GM12875 (cell line): Measurements from ENCODE around the gene CCN2.

Experiments used
- H3K4me3 ChIP-seq: one replicate; pipeline ENCODE4 v1.5.1; 2011; ENCODE audit warnings: low read depth, low read length, control low read depth
- TF ChIP-seq, protein P1 (sequence below): IDR thresholded peaks from 2 replicates; pipeline ENCODE4 v1.5.1; 2011; ENCODE audit warnings: low read depth, mild to moderate bottlenecking, control low read depth, inconsistent platforms, low read length, moderate library complexity, borderline replicate concordance; ENCODE audit not compliant: insufficient read depth

The CCN2 gene

DNA sequence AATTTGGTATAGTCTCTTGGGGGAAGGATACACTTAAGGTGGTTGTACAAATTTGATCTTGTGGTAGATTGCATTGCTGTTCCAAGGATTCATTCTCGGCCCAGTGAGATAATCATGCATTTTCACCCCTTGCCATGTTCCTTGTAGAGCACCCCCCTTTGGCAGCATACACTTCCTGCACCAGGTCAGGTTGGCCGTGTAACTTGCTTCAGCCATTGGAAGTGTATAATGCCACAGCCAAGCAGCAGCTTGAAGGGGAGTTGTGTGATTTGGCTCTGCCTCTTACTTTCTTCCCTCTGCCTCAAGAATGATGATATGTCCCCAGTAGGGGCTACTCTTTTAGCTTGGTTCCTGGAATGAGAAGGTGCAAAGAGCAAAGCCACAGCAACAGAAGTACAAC lies 21.9 kb downstream of the CCN2 start:
- H3K4me3 ChIP-seq, result no peak overlapping the region
- TF ChIP-seq, protein P1, sequence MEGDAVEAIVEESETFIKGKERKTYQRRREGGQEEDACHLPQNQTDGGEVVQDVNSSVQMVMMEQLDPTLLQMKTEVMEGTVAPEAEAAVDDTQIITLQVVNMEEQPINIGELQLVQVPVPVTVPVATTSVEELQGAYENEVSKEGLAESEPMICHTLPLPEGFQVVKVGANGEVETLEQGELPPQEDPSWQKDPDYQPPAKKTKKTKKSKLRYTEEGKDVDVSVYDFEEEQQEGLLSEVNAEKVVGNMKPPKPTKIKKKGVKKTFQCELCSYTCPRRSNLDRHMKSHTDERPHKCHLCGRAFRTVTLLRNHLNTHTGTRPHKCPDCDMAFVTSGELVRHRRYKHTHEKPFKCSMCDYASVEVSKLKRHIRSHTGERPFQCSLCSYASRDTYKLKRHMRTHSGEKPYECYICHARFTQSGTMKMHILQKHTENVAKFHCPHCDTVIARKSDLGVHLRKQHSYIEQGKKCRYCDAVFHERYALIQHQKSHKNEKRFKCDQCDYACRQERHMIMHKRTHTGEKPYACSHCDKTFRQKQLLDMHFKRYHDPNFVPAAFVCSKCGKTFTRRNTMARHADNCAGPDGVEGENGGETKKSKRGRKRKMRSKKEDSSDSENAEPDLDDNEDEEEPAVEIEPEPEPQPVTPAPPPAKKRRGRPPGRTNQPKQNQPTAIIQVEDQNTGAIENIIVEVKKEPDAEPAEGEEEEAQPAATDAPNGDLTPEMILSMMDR, result no peak

DNA sequence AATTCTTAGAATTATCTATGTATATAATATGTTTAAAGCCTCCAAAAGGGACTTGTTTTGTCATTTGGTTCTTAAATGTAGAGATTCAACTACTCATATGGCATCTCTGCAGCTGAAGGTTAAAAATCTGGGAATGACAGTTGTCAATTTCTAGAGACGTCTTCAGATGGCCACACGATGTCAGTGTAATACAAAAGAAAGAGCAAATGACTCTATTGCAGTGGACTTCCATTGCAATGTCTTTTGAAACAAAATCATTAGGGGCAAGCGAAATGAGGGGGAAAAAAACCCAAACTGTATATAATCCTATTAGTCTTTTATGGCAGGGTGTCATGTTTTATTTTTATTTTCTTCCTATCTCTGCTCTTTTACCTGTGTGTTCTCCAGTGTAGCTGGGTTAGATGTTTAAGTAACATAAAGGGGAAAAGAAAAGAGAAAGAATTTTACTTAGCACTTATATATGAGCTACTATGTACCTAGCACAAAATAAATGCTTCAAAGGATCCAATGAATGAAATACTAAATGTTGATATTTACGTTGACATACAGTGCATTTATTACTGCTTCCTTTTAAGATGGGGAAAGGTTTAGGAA lies 26.2 kb downstream of the CCN2 start:
- no peak overlapping the region for H3K4me3 ChIP-seq
- TF ChIP-seq, protein P1, result 0 out of 2 replicates have a peak, but pooled peaks have one; percentile 6

DNA sequence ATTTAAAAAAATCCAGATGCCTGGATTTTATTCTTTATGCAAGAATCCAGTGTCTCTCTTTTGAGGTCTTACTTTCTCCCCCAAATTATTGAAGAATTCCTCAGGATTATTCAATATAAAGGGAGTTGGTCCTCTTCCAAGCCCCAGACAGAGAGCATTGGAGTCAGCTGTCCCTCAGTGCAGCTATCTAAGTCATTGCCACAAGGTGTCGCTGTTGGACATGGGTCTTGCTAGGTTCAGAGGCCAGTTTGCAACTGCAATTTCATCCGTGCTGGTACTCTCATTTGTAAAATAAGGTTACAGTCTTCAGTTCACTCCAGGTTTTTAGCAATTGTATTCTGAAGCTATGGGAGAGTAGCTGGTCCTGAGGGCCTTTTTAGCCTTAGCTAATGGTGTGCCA lies 27.8 kb downstream of the CCN2 start:
- TF ChIP-seq, protein P1, result peak; percentile 59; the same call in 1 of the 2 replicates
- H3K4me3 ChIP-seq, result no peak overlapping the region

DNA sequence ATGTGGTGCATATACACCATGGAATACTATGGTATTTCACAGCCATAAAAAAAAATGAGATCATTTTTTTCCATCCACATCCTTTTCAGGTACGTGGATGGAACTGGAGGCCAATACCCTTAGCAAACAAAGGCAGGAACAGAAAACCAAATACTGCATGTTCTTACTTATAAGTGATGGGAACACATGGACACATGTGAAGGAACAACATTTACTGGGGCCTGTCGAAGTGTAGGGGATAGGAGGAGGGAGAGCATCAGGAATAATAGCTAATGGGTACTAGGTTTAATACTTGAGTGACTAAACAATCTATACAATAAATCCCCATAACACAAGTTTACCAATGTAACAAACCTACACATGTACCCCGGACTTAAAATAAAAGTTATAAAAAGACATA lies 30.5 kb downstream of the CCN2 start:
- TF ChIP-seq, protein P1, result no peak
- no peak overlapping the region for H3K4me3 ChIP-seq

GRCh38 chr6:131918650-131919355 lies 32.4 kb downstream of the CCN2 start:
- TF ChIP-seq, protein P1, result no peak
- H3K4me3 ChIP-seq, result no peak overlapping the region

DNA sequence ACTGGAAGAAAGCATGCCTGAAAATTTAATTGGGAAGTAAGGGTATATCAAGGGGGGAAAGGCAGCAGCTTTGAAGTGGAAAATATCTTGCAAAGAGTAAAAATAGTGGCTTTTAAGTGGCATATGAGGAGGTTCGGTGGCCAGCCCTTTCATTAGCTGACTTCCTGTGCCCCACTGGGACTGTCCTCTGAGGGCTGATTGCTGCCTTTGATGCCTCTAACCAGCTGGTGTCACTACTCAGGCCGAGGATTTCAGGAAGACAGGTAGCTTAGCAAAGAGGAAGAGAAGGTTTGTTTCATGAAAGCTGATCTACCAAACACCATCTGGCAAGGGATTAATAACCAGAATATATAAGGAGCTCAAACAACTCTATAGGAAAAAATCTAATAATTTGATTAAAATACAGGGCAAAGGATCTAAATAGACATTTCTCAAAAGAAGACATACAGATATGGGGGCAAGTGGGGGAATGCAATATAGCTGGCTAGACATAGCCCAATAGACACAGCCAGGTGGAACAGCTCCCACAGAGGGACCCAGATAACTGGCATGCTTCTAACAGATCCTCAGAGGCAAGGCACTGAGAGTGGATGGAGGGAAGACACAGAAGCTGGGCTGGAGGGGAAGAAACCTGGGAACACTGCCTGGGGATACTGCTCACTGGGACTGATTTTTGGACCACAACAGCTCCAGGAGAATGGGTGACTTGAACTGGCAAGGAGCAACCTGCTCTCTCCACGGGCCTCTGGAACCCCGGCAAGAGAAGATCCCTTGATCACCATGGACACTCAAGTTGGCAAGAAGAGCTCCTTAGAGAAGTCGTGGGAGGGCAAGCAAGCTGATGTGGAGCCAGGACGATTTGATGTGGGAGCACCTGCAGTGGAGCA lies 33.2 kb downstream of the CCN2 start:
- H3K4me3 ChIP-seq, result no peak overlapping the region
- TF ChIP-seq, protein P1, result no peak
